Mesenchymal stem cell (in vitro differentiated cells and primary cell): ENCODE measurements around the gene WNT11.

Experiments
- DNase-seq: peaks from one replicate; pipeline ENCODE4 v3.0.0-alpha.2; 2013
- H2AFZ ChIP-seq: one replicate; pipeline ENCODE4 v1.6.1; 2013; ENCODE audit warnings: low read depth, mild to moderate bottlenecking, control low read depth, inconsistent platforms, low read length, moderate library complexity
- H2AK5ac ChIP-seq: 2 replicates; pipeline ENCODE4 v1.6.1; 2013; ENCODE audit warnings: low read length, moderate library complexity, mild to moderate bottlenecking, inconsistent platforms; ENCODE audit not compliant: severe bottlenecking
- H2BK120ac ChIP-seq: one replicate; pipeline ENCODE4 v1.6.1; 2013; ENCODE audit warnings: low read depth, mild to moderate bottlenecking, inconsistent platforms, low read length, moderate library complexity
- H2BK12ac ChIP-seq, 2 experiments: one replicate each; pipeline ENCODE4 v1.6.1; 2013; ENCODE audit warnings: inconsistent platforms in 2 of 2, low read length in 2 of 2, mild to moderate bottlenecking in 2 of 2, moderate library complexity in 2 of 2, control low read depth in 1 of 2
- H2BK15ac ChIP-seq: one replicate; pipeline ENCODE4 v1.6.1; 2013; ENCODE audit warnings: mild to moderate bottlenecking, low read depth, inconsistent platforms; ENCODE audit not compliant: poor library complexity, severe bottlenecking
- H2BK5ac ChIP-seq: 2 replicates; pipeline ENCODE4 v1.6.1; 2013; ENCODE audit warnings: low read depth, mild to moderate bottlenecking, low read length, control low read depth, inconsistent platforms; ENCODE audit not compliant: poor library complexity, severe bottlenecking
- H3K14ac ChIP-seq, 2 experiments: one replicate each; pipeline ENCODE4 v1.6.1; 2013; ENCODE audit warnings: inconsistent platforms in 2 of 2, low read length in 2 of 2, control low read depth in 1 of 2, mild to moderate bottlenecking in 1 of 2, moderate library complexity in 1 of 2
- H3K18ac ChIP-seq, 2 experiments: one replicate each; pipeline ENCODE4 v1.6.1; 2013; ENCODE audit warnings: inconsistent platforms in 2 of 2, low read length in 2 of 2, control low read depth in 1 of 2, low read depth in 1 of 2, mild to moderate bottlenecking in 1 of 2
- H3K23ac ChIP-seq, 2 experiments: one replicate each; pipeline ENCODE4 v1.6.1; 2013; ENCODE audit warnings: inconsistent platforms in 2 of 2, low read length in 2 of 2, mild to moderate bottlenecking in 2 of 2, moderate library complexity in 2 of 2, control low read depth in 1 of 2
- H3K27ac ChIP-seq: 2 replicates; pipeline ENCODE4 v1.5.1; 2013; ENCODE audit warnings: mild to moderate bottlenecking, moderate library complexity, low read length, control low read depth, inconsistent platforms; ENCODE audit not compliant: poor library complexity, severe bottlenecking
- H3K27me3 ChIP-seq, 2 experiments: 2 replicates each; pipeline versions ENCODE4 v1.6.1 to v1.7.0; 2013; ENCODE audit warnings: low read length in 2 of 2, mild to moderate bottlenecking in 2 of 2, moderate library complexity in 2 of 2, control low read depth in 1 of 2, inconsistent platforms in 1 of 2; ENCODE audit not compliant: control insufficient read depth in 1 of 2, insufficient read depth in 1 of 2
- H3K36me3 ChIP-seq, 2 experiments: 2 replicates each; pipeline versions ENCODE4 v1.6.1 to v1.7.0; 2013; ENCODE audit warnings: low read length in 2 of 2, control low read depth in 1 of 2, inconsistent platforms in 1 of 2, low read depth in 1 of 2, mild to moderate bottlenecking in 1 of 2; ENCODE audit not compliant: insufficient read depth in 2 of 2, control insufficient read depth in 1 of 2
- H3K4ac ChIP-seq, 2 experiments: one replicate each; pipeline ENCODE4 v1.6.1; 2013; ENCODE audit warnings: inconsistent platforms in 2 of 2, low read length in 2 of 2, mild to moderate bottlenecking in 2 of 2, moderate library complexity in 2 of 2, control low read depth in 1 of 2, low read depth in 1 of 2
- H3K4me1 ChIP-seq: 2 replicates; pipeline ENCODE4 v1.6.1; 2013; ENCODE audit warnings: low read depth, low read length, control low read depth; ENCODE audit not compliant: control insufficient read depth, insufficient read depth
- H3K4me2 ChIP-seq: 2 replicates; pipeline ENCODE4 v1.6.1; 2013; ENCODE audit warnings: low read length, mild to moderate bottlenecking, inconsistent platforms; ENCODE audit not compliant: poor library complexity, severe bottlenecking
- H3K4me3 ChIP-seq, 2 experiments: 2 replicates each; pipeline versions ENCODE4 v1.5.1 to v1.7.0; 2013; ENCODE audit warnings: low read length in 2 of 2, mild to moderate bottlenecking in 2 of 2, control low read depth in 1 of 2, low read depth in 1 of 2; ENCODE audit not compliant: insufficient read depth in 1 of 2
- H3K79me1 ChIP-seq: replicated peaks from 2 replicates; pipeline ENCODE4 v1.6.1; 2013; ENCODE audit warnings: mild to moderate bottlenecking, control low read depth, low read length, inconsistent platforms; ENCODE audit not compliant: poor library complexity, severe bottlenecking
- H3K9ac ChIP-seq: 2 replicates; pipeline ENCODE4 v1.7.0; 2013; ENCODE audit warnings: mild to moderate bottlenecking, low read length, moderate library complexity
- H3K9me3 ChIP-seq: 2 replicates; pipeline ENCODE4 v1.7.0; 2013; ENCODE audit warnings: mild to moderate bottlenecking, low read length; ENCODE audit not compliant: control insufficient read depth
- H4K8ac ChIP-seq: one replicate; pipeline ENCODE4 v1.6.1; 2013; ENCODE audit warnings: inconsistent platforms, mild to moderate bottlenecking, low read length, moderate library complexity
- H4K91ac ChIP-seq: one replicate; pipeline ENCODE4 v1.6.1; 2013; ENCODE audit warnings: mild to moderate bottlenecking, low read length, inconsistent platforms
- WGBS: methylation state at CpG from one replicate; pipeline ENCODE4 v1.1.7; 2013; ENCODE audit warnings: mixed read lengths; 5-methylcytosine and 5-hydroxymethylcytosine counted together

The WNT11 gene

DNA sequence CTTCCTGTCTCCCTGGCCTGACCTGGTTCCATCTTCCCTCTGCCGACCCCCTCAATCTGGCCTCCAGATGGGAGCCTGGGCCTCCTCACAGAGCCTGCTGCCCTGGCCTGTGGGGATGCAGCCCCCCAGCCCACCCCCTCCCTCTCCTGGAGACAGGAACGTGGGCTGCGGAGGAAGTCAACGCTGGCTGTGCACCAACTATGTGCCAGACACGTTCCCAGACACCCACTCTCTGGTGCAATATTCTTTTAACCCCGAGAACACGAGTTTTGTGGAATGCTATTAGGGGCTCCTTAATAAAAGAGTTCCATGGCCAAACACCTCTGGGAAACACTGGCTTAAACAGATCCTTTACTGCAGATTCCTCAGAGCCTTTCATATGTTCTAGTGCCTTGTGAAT, 15.9 kb downstream of the WNT11 start:
- Histone ChIP-seq H2AFZ (no peak overlapping the region), H3K18ac (no peak overlapping the region), H4K8ac (no peak overlapping the region), H3K36me3 (peaks cover 0 to 3% of the 10 kb centered on the region in 2 experiments), H2BK12ac (no peak overlapping the region), H3K4me3 (no peak overlapping the region), H3K79me1 (no peaks in the 10 kb centered on the region), H3K27ac (no peak overlapping the region), H3K4me1 (peaks cover 8% of the 10 kb centered on the region), H2BK5ac (no peak overlapping the region), H3K23ac (no peak overlapping the region), H2AK5ac (no peak overlapping the region), H3K4ac (no peak overlapping the region), H3K9me3 (no peaks in the 10 kb centered on the region), H3K27me3 (peaks cover 5 to 40% of the 10 kb centered on the region in 2 experiments), H3K4me2 (no peak overlapping the region), H4K91ac (peak overlapping the region; percentile 31), H2BK120ac (no peak overlapping the region), H3K14ac (no peak overlapping the region), H3K9ac (no peak overlapping the region), H2BK15ac (no peak overlapping the region)
- WGBS = 61% methylated on average over 7 of the region's 7 CpGs
- no peak for DNase-seq

- H3K4ac ChIP-seq = no peak overlapping the region
- H3K27ac ChIP-seq = no peak overlapping the region
- no peak overlapping the region for H4K91ac ChIP-seq
- no peak overlapping the region for H3K14ac ChIP-seq
- no peak overlapping the region for H2BK120ac ChIP-seq
- no peak overlapping the region for H3K23ac ChIP-seq
- no peak overlapping the region for H2BK15ac ChIP-seq
- no peak overlapping the region for H3K4me2 ChIP-seq
- no peak overlapping the region for H3K18ac ChIP-seq
- no peaks in the 10 kb centered on the region for H3K79me1 ChIP-seq
- H3K4me1 ChIP-seq = peaks cover 8% of the 10 kb centered on the region
- no peak overlapping the region for H2BK5ac ChIP-seq
- peaks cover 0 to 43% of the 10 kb centered on the region in 2 experiments for H3K27me3 ChIP-seq
- H3K9ac ChIP-seq = no peak overlapping the region
- no peak overlapping the region for H4K8ac ChIP-seq
- no peak for DNase-seq
- H2AK5ac ChIP-seq = no peak overlapping the region
- H3K9me3 ChIP-seq = no peaks in the 10 kb centered on the region
- 60% methylated on average over 6 of the region's 6 CpGs for WGBS
- H3K36me3 ChIP-seq = peaks cover 0 to 3% of the 10 kb centered on the region in 2 experiments
- H2AFZ ChIP-seq = no peak overlapping the region
- H2BK12ac ChIP-seq = no peak overlapping the region
- no peak overlapping the region for H3K4me3 ChIP-seq
Measured at GRCh38 chr11:76189682-76190081, 16.6 kb downstream of the WNT11 start.

- no peak overlapping the region for H3K27ac ChIP-seq
- H3K4me1 ChIP-seq = peaks cover 8% of the 10 kb centered on the region
- H3K9ac ChIP-seq = no peak overlapping the region
- no peaks in the 10 kb centered on the region for H3K9me3 ChIP-seq
- H3K23ac ChIP-seq = no peak overlapping the region
- H2BK15ac ChIP-seq = no peak overlapping the region
- no peak overlapping the region for H2BK5ac ChIP-seq
- no peak overlapping the region for H4K8ac ChIP-seq
- no peak for DNase-seq
- no peak overlapping the region for H2BK120ac ChIP-seq
- H3K18ac ChIP-seq = no peak overlapping the region
- no peak overlapping the region for H3K4ac ChIP-seq
- no peak overlapping the region for H2AFZ ChIP-seq
- peaks cover 0 to 40% of the 10 kb centered on the region in 2 experiments for H3K27me3 ChIP-seq
- peaks cover 0 to 3% of the 10 kb centered on the region in 2 experiments for H3K36me3 ChIP-seq
- no peak overlapping the region for H3K14ac ChIP-seq
- no peak overlapping the region for H2BK12ac ChIP-seq
- no peak overlapping the region for H3K4me3 ChIP-seq
- no peak overlapping the region for H2AK5ac ChIP-seq
- H3K4me2 ChIP-seq = no peak overlapping the region
- WGBS = 87% methylated on average over 4 of the region's 4 CpGs
- H3K79me1 ChIP-seq = no peaks in the 10 kb centered on the region
- no peak overlapping the region for H4K91ac ChIP-seq
Measured at GRCh38 chr11:76188873-76189272, 17.4 kb downstream of the WNT11 start.

DNA sequence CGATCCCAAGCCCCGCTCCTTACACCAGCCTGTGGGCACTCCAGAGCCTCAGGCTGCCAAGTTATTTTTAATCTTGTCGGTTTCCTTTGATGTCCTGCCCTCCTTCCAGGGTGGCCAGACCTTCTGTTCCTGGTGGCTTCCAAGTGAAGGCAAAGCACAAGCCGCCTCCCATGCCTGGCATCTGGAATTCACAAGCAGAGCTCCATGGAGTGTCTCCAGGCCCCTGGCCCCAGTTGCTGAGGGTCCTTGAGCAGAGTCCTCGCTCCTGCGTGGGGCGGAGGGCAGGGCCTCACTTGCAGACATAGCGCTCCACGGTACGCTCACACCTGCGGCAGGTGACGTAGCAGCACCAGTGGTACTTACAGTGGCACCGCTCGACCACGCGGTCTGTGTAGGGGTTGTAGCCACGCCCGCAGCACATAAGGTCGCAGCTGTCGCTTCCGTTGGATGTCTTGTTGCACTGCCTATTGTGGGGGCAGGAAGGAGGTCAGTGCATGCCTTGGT, 19.5 kb downstream of the WNT11 start:
- H3K14ac ChIP-seq = no peak overlapping the region
- peaks cover 5% of the 10 kb centered on the region for H3K4me1 ChIP-seq
- no peaks in the 10 kb centered on the region for H3K9me3 ChIP-seq
- no peak overlapping the region for H3K18ac ChIP-seq
- no peak overlapping the region for H3K9ac ChIP-seq
- 97% methylated on average over 21 of the region's 21 CpGs for WGBS
- no peak overlapping the region for H2AFZ ChIP-seq
- no peak overlapping the region for H4K8ac ChIP-seq
- H2AK5ac ChIP-seq = no peak overlapping the region
- H2BK5ac ChIP-seq = no peak overlapping the region
- no peak overlapping the region for H3K23ac ChIP-seq
- peaks cover 0 to 3% of the 10 kb centered on the region in 2 experiments for H3K36me3 ChIP-seq
- no peaks in the 10 kb centered on the region for H3K79me1 ChIP-seq
- peak overlapping the region; percentile 40 for H4K91ac ChIP-seq
- no peak overlapping the region for H3K4me3 ChIP-seq
- peaks cover 2 to 36% of the 10 kb centered on the region in 2 experiments for H3K27me3 ChIP-seq
- H2BK120ac ChIP-seq = no peak overlapping the region
- H2BK15ac ChIP-seq = no peak overlapping the region
- no peak overlapping the region for H3K4me2 ChIP-seq
- no peak overlapping the region for H3K4ac ChIP-seq
- DNase-seq = no peak
- no peak overlapping the region for H3K27ac ChIP-seq
- no peak overlapping the region for H2BK12ac ChIP-seq
